ENCODE results near the gene HTATIP2. TPM values are rescaled to one million over a fixed set of nuclear protein-coding genes. Genes with fewer than 3 reads are reported as not detected.

The HTATIP2 gene
- polyA plus RNA-seq (2012; rRNA removed): not detected in 2 replicates
- not detected in 2 replicates for polyA plus RNA-seq (2012; cell fraction: cytosol; rRNA removed)
- not detected in 2 replicates for polyA plus RNA-seq (2012; cell fraction: nucleus; rRNA removed)

DNA sequence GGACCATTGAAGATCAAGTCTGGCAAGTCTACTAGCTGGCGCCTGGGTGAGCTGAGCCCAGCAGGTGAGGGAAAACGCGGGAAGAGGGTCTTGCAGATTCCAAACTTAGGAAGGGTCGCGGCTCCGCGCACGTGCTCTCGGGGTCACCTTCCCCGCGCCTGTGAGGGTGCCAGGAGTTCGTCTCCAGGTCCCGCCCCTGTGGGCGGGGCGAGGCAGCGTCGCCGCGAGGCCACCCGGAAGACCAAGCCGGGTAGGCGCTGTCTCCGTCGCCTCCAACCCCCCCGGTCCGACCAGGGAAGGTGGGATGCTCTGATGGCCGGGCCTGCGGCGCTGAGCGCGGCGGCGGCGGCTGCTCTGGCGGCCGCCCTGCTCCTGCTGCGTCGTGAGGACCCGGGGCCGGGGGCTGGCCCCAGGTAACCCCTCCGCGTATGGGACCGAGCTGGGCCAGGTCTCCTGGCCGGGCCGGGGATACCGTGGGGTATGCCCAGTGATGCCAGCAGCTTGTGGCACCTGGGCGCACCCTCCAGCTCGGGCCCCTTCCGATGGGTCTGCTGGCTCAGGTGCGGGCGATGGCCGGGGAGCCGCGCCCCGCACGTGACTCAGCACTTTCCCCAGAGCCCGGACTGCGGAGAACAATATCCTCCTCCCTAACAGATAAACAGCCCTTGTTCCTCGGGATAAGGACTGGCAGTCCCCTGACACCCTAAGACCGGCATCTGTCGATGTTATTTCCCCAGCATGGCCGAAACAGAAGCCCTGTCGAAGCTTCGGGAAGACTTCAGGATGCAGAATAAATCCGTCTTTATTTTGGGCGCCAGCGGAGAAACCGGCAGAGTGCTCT is at the start of gene HTATIP2:
TSS of gene HTATIP2 (plus strand) at position 215 of the 841 bp plus-strand sequence. CDS start at position 739, 524 bp downstream.
- H3K4me2 ChIP-seq: no peak within 1 kb of the TSS
- no peaks in the 10 kb centered on the region for H3K27me3 ChIP-seq (ENCODE audit: insufficient read depth)
- H3K4me3 ChIP-seq (ENCODE audit: low read depth in 2 of 2, low read length in 1 of 2): no peak within 1 kb of the TSS
- no peaks in the 10 kb centered on the region for H3K9me3 ChIP-seq
- H3K9ac ChIP-seq: no peak within 1 kb of the TSS
- H3K79me2 ChIP-seq (ENCODE audit: insufficient read depth): no peaks in the 10 kb centered on the region
- ChIA-PET CTCF (interaction anchor here (0.7 to 12.6 kb wide), 4 partner anchors 10 to 235 kb away, joined by 3 to 101 read pairs (median 5); no protein-coding TSS in a partner anchor), POLR2A (no interaction called here)
- TF ChIP-seq FOSL2 (IDR thresholded peaks at IDR 0.05; ENCODE audit: borderline replicate concordance, low read depth): no peak
- TF ChIP-seq EP300 (IDR thresholded peaks at IDR 0.05; ENCODE audit: borderline replicate concordance in 1 of 2, low read depth in 1 of 2, low read length in 1 of 2): no peak
- TF ChIP-seq RXRA (IDR thresholded peaks at IDR 0.05; ENCODE audit: borderline replicate concordance, low read depth): no peak
- no peak for TF ChIP-seq YY1 (IDR thresholded peaks at IDR 0.05; ENCODE audit: low read depth)
- TF ChIP-seq, protein P1, sequence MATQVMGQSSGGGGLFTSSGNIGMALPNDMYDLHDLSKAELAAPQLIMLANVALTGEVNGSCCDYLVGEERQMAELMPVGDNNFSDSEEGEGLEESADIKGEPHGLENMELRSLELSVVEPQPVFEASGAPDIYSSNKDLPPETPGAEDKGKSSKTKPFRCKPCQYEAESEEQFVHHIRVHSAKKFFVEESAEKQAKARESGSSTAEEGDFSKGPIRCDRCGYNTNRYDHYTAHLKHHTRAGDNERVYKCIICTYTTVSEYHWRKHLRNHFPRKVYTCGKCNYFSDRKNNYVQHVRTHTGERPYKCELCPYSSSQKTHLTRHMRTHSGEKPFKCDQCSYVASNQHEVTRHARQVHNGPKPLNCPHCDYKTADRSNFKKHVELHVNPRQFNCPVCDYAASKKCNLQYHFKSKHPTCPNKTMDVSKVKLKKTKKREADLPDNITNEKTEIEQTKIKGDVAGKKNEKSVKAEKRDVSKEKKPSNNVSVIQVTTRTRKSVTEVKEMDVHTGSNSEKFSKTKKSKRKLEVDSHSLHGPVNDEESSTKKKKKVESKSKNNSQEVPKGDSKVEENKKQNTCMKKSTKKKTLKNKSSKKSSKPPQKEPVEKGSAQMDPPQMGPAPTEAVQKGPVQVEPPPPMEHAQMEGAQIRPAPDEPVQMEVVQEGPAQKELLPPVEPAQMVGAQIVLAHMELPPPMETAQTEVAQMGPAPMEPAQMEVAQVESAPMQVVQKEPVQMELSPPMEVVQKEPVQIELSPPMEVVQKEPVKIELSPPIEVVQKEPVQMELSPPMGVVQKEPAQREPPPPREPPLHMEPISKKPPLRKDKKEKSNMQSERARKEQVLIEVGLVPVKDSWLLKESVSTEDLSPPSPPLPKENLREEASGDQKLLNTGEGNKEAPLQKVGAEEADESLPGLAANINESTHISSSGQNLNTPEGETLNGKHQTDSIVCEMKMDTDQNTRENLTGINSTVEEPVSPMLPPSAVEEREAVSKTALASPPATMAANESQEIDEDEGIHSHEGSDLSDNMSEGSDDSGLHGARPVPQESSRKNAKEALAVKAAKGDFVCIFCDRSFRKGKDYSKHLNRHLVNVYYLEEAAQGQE (IDR thresholded peaks at IDR 0.05; ENCODE audit: low read depth, low read length): no peak
- no peak for TF ChIP-seq MEF2A (IDR thresholded peaks at IDR 0.05; ENCODE audit: borderline replicate concordance, low read depth)
- TF ChIP-seq RFX5 (IDR thresholded peaks at IDR 0.05; ENCODE audit: low read length): no peak
- no peak for TF ChIP-seq CHD2 (IDR thresholded peaks at IDR 0.05; ENCODE audit: low read length, partially characterized antibody)
- no peak for TF ChIP-seq RAD21 (IDR thresholded peaks at IDR 0.05; ENCODE audit: low read length)
- no peak for TF ChIP-seq TAF1 (IDR thresholded peaks at IDR 0.05; ENCODE audit: borderline replicate concordance, low read depth, low read length)
- no peak for TF ChIP-seq NRF1 (IDR thresholded peaks at IDR 0.05; ENCODE audit: low read depth, low read length)
- H2AFZ ChIP-seq (ENCODE audit: low read depth): no peak within 1 kb of the TSS
- no peaks in the 10 kb centered on the region for H3K9me2 ChIP-seq
- H4K20me1 ChIP-seq (ENCODE audit: insufficient read depth): no peaks in the 10 kb centered on the region
- H3K27ac ChIP-seq (ENCODE audit: low read depth in 2 of 2, low read length in 1 of 2): no peak within 1 kb of the TSS
- 87% methylated on average over 22 of the region's 68 CpGs for WGBS (ENCODE audit: low lambda C conversion rate)
- H3K4me1 ChIP-seq (ENCODE audit: control insufficient read depth in 1 of 2, insufficient read depth in 2 of 2, low read depth in 1 of 2, low read length in 1 of 2): peaks cover 0 to 12% of the 10 kb centered on the region in 2 experiments; a peak in 1 of 4 replicates
- DNase-seq: no peak
- H3F3A ChIP-seq (replicated peaks; ENCODE audit: insufficient read depth): peaks cover 14% of the 10 kb centered on the region
- H3K36me3 ChIP-seq (replicated peaks in 1 of 2; ENCODE audit: control insufficient read depth in 1 of 2, insufficient read depth in 2 of 2, low read length in 1 of 2): no peaks in the 10 kb centered on the region

DNA sequence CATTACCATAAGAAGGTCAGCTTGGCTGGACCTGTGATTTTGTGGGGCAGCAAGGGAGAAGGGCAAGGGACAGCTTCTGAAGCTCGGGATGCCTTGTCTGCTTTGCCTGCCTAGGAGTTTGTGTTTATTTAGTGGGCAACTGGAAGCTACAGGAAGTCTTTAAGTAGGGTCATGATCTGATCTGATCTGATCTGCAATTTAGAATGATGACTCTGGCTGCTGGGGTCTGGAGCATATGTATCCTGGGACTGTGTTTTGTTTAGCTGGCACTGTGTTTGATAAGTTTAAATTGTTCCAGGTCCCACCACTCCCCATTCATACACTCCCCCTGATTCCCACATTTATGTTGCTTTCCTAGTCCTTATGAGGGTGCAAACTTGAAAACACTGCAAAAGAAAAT is 47.7 kb upstream of the HTATIP2 start:
- Histone ChIP-seq H3K36me3 (replicated peaks in 1 of 2; ENCODE audit: control insufficient read depth in 1 of 2, insufficient read depth in 2 of 2, low read length in 1 of 2) (no peaks in the 10 kb centered on the region), H3K9ac (no peak overlapping the region), H3K27me3 (ENCODE audit: insufficient read depth) (no peaks in the 10 kb centered on the region), H3K9me3 (no peaks in the 10 kb centered on the region), H2AFZ (ENCODE audit: low read depth) (no peak overlapping the region), H4K20me1 (ENCODE audit: insufficient read depth) (no peaks in the 10 kb centered on the region), H3K4me1 (ENCODE audit: control insufficient read depth in 1 of 2, insufficient read depth in 2 of 2, low read depth in 1 of 2, low read length in 1 of 2) (peaks cover 0 to 2% of the 10 kb centered on the region in 2 experiments; a peak in 1 of 4 replicates), H3K4me2 (no peak overlapping the region), H3K79me2 (ENCODE audit: insufficient read depth) (no peaks in the 10 kb centered on the region), H3K4me3 (ENCODE audit: low read depth in 2 of 2, low read length in 1 of 2) (no peak overlapping the region), H3K27ac (ENCODE audit: low read depth in 2 of 2, low read length in 1 of 2) (no peak overlapping the region), H3K9me2 (no peaks in the 10 kb centered on the region), H3F3A (replicated peaks; ENCODE audit: insufficient read depth) (no peaks in the 10 kb centered on the region)
- WGBS (ENCODE audit: low lambda C conversion rate): 0% methylated on average over 1 of the region's 1 CpG
- CTCF ChIA-PET: interaction anchor here (2.1 kb wide), 1 partner anchor 188 kb away, joined by 8 read pairs; no protein-coding TSS in a partner anchor
- peak; percentile 49 for DNase-seq
- POLR2A ChIA-PET: no interaction called here
- TF ChIP-seq FOXM1 (IDR thresholded peaks at IDR 0.05; ENCODE audit: low read depth): no peak
- peak; percentile 70 for TF ChIP-seq GATA2 (CRISPR knock-in tag; IDR thresholded peaks at IDR 0.05)
- peak; percentile 74; the same call in 1 of the 2 replicates for TF ChIP-seq RCOR1 (IDR thresholded peaks at IDR 0.05; ENCODE audit: low read length)
- no peak for TF ChIP-seq RFX5 (IDR thresholded peaks at IDR 0.05; ENCODE audit: low read length)
- TF ChIP-seq MEF2A (IDR thresholded peaks at IDR 0.05; ENCODE audit: borderline replicate concordance, low read depth): no peak
- TF ChIP-seq, protein P2, sequence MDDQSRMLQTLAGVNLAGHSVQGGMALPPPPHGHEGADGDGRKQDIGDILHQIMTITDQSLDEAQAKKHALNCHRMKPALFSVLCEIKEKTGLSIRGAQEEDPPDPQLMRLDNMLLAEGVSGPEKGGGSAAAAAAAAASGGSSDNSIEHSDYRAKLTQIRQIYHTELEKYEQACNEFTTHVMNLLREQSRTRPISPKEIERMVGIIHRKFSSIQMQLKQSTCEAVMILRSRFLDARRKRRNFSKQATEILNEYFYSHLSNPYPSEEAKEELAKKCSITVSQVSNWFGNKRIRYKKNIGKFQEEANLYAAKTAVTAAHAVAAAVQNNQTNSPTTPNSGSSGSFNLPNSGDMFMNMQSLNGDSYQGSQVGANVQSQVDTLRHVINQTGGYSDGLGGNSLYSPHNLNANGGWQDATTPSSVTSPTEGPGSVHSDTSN (IDR thresholded peaks at IDR 0.05): no peak
- peak; percentile 30; the same call in 1 of the 2 replicates for TF ChIP-seq TCF12 (IDR thresholded peaks at IDR 0.05)
- peak in 1 of 2 experiments; percentile 81; a peak in 1 of 4 replicates for TF ChIP-seq EP300 (IDR thresholded peaks at IDR 0.05; ENCODE audit: borderline replicate concordance in 1 of 2, low read depth in 1 of 2, low read length in 1 of 2)
